Activated gamma-delta T cell treated with Interleukin-2 at 50 U/mL for 16 hours (primary cell): ENCODE measurements around the gene GALK1.

Source experiments
- DNase-seq: peaks from one replicate; pipeline ENCODE4 v3.0.0-alpha.2; 2020

Gene GALK1

GRCh38 chr17:75748706-75749105, 16.3 kb downstream of the GALK1 start:
- DNase-seq = no peak

- no peak for DNase-seq
These were observed 21.3 kb downstream of the GALK1 start for GRCh38 chr17:75743625-75744206.

- DNase-seq = no peak
These were observed 22.7 kb downstream of the GALK1 start for GRCh38 chr17:75742337-75742736.

GRCh38 chr17:75740631-75741077, 24.3 kb downstream of the GALK1 start:
- no peak for DNase-seq

- no peak for DNase-seq
These were observed 24.8 kb downstream of the GALK1 start for GRCh38 chr17:75740215-75740614.

GRCh38 chr17:75739801-75740200, 25.2 kb downstream of the GALK1 start:
- DNase-seq = no peak

DNA sequence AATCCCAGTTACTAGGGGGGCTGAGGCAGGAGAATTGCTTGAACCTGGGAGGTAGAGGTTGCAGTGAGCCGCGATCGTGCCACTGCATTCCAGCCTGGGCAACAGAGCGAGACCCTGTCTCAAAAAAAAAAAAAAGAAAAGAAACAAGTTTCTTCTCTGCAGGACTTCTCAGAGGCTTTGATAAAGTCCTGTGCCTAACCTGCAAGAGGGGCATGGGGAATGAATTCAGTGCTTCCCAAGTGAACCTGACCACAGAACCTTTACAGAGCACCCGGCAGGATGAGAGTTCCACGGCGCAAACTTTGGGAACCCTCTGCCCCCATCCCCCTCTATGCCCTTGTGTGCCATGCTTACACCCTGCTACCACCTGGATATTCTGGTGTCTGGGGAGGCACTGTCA, 25.8 kb downstream of the GALK1 start:
- DNase-seq = no peak

GRCh38 chr17:75738218-75738802, 26.7 kb downstream of the GALK1 start:
- no peak for DNase-seq

GRCh38 chr17:75737133-75737962, 27.6 kb downstream of the GALK1 start:
- no peak for DNase-seq

DNA sequence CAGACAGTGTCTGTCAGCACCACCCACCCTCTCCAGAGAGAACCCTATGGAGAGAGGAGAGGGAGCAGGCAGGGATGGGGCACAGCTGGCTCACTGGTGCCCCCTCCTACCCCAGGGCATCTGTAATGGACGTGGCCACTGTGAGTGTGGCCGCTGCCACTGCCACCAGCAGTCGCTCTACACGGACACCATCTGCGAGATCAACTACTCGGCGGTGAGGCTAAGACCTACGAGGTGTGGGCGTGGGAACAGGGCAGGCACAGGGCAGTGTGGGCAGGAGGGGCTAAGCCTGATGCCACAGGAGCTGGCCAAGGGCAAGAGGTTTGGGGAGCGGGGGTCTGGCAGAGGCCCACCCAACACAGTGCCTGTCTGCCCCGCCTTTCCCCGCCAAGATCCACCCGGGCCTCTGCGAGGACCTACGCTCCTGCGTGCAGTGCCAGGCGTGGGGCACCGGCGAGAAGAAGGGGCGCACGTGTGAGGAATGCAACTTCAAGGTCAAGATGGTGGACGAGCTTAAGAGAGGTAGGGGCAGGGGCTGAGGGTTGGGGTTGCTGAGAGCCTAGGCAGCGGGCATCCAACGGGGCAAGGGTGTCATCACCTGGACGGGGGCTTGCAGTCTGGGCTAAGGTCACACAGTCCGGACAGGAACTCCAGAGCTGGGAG, 28.7 kb downstream of the GALK1 start:
- DNase-seq = no peak

DNA sequence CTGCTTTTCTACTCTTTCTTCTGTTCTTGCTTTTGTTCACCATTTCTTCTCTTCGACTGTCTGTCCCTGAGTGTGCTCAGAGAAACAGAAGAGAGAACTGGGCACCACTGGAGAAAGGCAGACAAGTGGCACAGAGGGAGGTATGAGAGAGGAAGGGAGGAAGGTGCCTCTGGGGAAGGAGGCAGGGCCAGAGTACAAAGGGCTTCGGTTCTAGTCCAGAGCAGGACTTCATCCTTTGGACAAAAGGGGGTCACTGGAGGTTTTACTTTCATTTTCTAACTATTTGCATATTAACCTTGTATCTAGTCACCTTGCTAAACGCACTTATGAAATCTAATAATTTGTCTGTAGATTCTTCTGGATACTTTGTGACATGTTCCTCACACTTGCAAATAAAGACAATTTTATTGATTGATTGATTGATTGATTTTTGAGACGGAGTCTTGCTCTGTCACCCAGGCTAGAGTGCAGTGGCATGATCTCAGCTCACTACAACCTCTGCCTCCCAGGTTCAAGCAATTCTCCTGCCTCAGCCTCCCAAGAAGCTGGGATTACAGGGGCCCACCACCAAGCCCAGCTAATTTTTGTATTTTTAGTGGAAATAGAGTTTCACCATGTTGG, 30.2 kb downstream of the GALK1 start:
- DNase-seq = no peak

DNA sequence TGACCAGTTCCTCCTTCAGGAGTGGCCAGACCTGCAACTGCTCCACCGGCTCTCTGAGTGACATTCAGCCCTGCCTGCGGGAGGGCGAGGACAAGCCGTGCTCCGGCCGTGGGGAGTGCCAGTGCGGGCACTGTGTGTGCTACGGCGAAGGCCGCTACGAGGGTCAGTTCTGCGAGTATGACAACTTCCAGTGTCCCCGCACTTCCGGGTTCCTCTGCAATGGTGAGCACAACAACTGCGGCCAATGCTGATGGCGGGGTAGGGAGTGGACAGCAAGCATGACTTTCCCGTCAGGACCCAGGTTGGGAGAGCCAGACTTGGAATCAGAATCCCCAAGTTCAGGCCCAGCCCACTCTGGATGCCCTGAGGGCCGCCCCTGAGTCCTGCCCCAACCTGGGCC, 31.5 kb downstream of the GALK1 start:
- DNase-seq = no peak

DNA sequence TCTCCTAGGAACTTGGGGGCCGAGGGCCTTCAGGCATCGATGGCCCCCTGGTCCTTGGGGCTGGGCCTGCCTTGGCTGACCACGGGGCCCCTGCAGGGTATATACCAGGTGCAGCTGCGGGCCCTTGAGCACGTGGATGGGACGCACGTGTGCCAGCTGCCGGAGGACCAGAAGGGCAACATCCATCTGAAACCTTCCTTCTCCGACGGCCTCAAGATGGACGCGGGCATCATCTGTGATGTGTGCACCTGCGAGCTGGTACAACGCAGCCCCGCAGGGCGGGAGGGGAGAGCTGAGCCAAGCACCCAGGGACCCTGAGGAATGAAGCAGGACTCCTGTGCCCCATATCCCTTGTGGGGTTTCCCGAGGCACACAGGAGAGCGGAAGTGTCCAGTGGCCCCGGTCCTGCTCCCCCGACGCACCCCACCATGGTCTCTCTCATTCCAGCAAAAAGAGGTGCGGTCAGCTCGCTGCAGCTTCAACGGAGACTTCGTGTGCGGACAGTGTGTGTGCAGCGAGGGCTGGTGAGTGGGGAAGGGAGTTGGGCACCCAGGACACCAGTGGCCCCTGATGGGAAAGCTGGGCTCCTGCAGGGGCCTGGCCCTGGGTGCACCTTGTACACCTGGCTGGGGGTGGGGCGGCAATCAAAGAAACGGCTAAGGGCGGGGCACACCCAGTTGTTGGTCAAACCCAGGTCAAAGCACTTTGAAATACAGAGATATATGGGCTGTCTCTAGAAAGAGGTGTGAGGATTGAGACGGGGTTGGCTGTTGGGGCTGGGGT, 33.1 kb downstream of the GALK1 start:
- DNase-seq = no peak

GRCh38 chr17:75731086-75731715, 33.8 kb downstream of the GALK1 start:
- no peak for DNase-seq

GRCh38 chr17:75730065-75730464, 34.9 kb downstream of the GALK1 start:
- no peak for DNase-seq

- no peak for DNase-seq
These were observed 35.6 kb downstream of the GALK1 start for GRCh38 chr17:75729351-75729750.

- no peak for DNase-seq
These were observed 37.6 kb downstream of the GALK1 start for GRCh38 chr17:75727391-75727790.

GRCh38 chr17:75725504-75725903, 39.5 kb downstream of the GALK1 start:
- DNase-seq = no peak

- no peak for DNase-seq
These were observed 40.7 kb downstream of the GALK1 start for GRCh38 chr17:75724016-75725003.

- no peak for DNase-seq
These were observed 41.6 kb downstream of the GALK1 start for GRCh38 chr17:75723171-75723930.
